ENCODE results near the gene CDH5.

DNA sequence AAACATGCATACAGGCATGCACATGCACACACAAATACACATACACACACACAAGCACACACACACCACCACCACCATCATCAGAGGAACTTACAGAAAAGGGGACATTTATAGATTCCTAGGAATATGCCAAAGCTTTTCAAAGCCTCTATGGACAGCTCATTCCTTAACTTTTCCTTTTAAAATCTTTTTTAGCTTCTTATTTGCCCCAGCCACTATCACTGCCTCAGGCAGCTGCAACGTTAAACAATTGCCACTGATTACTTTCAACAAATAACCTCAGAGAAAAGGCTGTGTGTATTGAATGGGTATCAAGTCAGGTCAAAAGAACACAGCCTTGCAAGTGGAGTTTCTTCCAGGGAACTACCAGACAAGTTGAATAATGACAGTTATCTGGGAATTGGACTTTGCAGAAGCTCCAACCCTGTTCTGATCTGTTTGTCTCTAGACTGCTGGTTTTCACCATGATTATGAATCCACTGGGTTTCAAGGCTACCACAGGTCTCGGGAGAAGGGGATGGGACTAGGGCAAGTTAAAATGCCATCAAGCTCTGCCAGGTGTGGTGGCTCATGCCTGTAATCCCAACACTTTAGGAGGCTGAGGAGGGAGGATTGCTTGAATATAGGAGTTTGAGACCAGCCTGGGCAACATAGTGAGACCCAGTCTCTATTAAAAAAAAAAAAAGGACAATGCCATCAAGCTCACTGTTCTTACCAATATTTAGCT, 38.7 kb downstream of the CDH5 start:
- TF ChIP-seq, protein P1, sequence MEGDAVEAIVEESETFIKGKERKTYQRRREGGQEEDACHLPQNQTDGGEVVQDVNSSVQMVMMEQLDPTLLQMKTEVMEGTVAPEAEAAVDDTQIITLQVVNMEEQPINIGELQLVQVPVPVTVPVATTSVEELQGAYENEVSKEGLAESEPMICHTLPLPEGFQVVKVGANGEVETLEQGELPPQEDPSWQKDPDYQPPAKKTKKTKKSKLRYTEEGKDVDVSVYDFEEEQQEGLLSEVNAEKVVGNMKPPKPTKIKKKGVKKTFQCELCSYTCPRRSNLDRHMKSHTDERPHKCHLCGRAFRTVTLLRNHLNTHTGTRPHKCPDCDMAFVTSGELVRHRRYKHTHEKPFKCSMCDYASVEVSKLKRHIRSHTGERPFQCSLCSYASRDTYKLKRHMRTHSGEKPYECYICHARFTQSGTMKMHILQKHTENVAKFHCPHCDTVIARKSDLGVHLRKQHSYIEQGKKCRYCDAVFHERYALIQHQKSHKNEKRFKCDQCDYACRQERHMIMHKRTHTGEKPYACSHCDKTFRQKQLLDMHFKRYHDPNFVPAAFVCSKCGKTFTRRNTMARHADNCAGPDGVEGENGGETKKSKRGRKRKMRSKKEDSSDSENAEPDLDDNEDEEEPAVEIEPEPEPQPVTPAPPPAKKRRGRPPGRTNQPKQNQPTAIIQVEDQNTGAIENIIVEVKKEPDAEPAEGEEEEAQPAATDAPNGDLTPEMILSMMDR (IDR thresholded peaks at IDR 0.05) = no peak
- no peak for TF ChIP-seq POLR2A (IDR thresholded peaks at IDR 0.05)

All from Peyer's patch (tissue), 4 donors.